Measurements from ENCODE around the gene CEP57.
"Not testable (repeated sequence)": the region's sequence is repeated elsewhere in the genome, so short reads cannot be mapped to it uniquely, and the experiment has no call there.

Gene CEP57

DNA sequence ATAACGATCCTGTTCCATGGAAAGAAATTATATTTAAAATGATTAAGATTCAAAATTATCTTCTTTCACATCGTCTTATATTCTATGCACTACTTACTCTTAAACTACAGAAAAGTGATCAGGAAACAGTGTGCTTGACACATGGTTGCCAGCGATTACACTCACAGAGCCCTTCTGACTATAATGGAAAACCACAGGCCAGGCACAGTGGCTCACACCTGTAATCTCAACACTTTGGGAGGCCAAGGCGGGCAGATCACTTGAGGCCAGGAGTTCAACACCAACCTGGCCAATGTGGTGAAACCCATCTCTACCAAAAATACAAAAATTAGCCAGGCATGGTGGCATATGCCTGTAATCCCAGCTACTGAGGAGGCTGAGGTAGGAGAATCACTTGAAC is 69.7 kb downstream of the CEP57 start:
- DNase-seq (ENCODE audit: low spot score), result not testable (repeated sequence)

DNA sequence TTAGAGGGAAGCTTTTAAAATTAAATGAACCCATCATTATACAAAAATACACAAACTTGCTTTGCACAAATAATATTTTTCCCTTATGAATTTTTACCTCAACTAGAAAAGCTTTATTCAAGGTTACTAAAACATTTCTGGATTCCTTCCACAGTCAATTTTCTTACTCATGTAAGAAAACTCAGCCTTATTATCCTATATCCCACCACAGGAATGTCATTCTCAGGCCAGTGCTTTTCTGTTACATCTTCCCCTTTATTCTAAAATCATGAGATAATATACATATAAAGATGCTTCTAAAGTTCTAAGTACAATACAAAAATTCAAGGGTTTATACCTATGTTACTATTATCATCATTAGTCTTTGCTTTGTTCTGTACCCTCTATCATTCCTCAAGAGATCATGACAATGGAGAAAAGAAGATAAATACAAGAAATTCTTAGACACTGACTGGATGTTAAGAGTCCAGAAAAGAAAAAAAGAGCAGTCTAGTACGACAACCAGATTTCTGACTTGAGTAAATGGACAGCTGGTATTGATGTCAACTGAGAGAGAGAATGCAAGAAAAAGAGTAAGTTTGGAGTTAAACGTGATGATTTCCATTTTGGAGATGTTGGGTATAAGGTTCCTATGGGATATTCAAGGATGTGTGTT is 73.3 kb downstream of the CEP57 start:
- DNase-seq (ENCODE audit: low spot score), result no peak

DNA sequence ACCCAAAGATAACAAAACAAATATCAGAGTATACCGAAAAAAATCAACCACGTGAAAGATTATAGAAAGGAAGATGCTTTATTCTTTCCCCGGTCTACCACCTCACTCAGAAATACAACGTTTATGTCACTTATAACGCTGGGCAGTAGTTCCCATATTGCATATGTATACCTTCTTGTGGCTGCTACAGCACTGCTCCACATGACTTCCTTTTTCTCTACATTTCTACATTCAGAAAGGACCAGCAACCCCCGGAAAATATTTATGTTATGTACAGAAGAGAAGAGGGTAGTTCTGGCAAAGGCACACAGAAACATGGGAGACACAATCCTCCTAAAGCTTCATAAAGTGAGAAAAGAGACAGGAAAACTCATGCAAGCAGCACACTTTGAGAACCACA is 76.8 kb downstream of the CEP57 start:
- no peak for DNase-seq (ENCODE audit: low spot score)

DNA sequence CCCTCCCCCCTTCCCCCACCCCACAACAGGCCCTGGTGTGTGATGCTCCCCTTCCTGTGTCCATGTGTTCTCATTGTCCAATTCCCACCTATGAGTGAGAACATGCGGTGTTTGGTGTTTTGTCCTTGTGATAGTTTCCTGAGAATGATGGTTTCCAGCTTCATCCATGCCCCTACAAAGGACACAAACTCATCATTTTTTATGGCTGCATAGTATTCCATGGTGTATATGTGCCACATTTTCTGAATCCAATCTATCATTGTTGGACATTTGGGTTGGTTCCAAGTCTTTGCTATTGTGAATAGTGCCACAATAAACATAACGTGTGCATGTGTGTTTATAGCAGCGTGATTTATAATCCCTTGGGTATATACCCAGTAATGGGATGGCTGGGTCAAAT is 80.6 kb downstream of the CEP57 start:
- DNase-seq (ENCODE audit: low spot score), result not testable (repeated sequence)

DNA sequence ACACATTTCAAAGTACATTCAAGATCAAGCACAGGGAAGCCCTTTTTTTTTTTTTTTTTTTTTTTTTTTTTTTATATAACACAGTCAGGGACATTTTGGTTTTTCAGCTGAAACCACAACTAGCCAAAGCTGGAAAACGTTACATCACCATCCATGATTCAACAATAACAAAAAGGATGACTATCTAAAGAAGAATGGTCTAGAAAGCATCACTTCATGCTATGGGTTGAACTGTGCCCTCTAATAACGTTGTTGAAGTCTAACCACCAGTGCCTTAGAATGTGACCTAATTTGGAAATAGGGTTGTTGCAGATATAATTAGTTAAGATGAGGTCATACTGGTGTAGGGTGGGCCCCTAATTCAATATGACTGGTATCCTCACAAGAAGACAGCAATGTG is 87.0 kb downstream of the CEP57 start:
- DNase-seq (ENCODE audit: low spot score), result no peak
